GM23338 (cell line): ENCODE measurements around the gene SPATA13. TPM values are rescaled to one million over a fixed set of nuclear protein-coding genes. Genes with fewer than 3 reads are reported as not detected.

Source experiments
- ATAC-seq: fragments of 200-7000 bp; cut with Tn5 transposase; 3 replicates; pipeline ENCODE4 v1.9.1; 2020
- DNase-seq: peaks from one replicate; pipeline ENCODE4 v3.0.0-alpha.2; 2015; ENCODE audit warnings: low spot score
- H2AFZ ChIP-seq: fragments of 200-600 bp; sonication (generic); 2 replicates; pipeline ENCODE4 v1.8.0; 2016; ENCODE audit warnings: antibody characterized with exemption, mild to moderate bottlenecking, moderate library complexity
- H3F3A ChIP-seq: fragments of 200-600 bp; sonication (generic); replicated peaks from 2 replicates; pipeline ENCODE4 v1.8.0; 2017; ENCODE audit warnings: antibody characterized with exemption, mixed run types, low read depth
- H3K27ac ChIP-seq: fragments of 200-600 bp; sonication (generic); 2 replicates; pipeline ENCODE4 v1.6.1; 2016; ENCODE audit warnings: low read depth
- H3K27me3 ChIP-seq: fragments of 200-600 bp; sonication (generic); 2 replicates; pipeline ENCODE4 v1.8.0; 2016; ENCODE audit warnings: mild to moderate bottlenecking, mixed run types, moderate library complexity; ENCODE audit not compliant: insufficient read depth
- H3K36me3 ChIP-seq: fragments of 200-600 bp; sonication (generic); 2 replicates; pipeline ENCODE4 v1.8.0; 2016; ENCODE audit warnings: mild to moderate bottlenecking; ENCODE audit not compliant: insufficient read depth
- H3K4me1 ChIP-seq: fragments of 200-600 bp; sonication (generic); 2 replicates; pipeline ENCODE4 v1.8.0; 2016; ENCODE audit warnings: mild to moderate bottlenecking, moderate library complexity; ENCODE audit not compliant: insufficient read depth
- H3K4me2 ChIP-seq: fragments of 200-600 bp; sonication (generic); 2 replicates; pipeline ENCODE4 v1.7.1; 2017; ENCODE audit warnings: mixed run types
- H3K4me3 ChIP-seq: fragments of 200-600 bp; sonication (generic); 2 replicates; pipeline ENCODE4 v1.6.1; 2016; ENCODE audit warnings: mixed run types
- H3K79me2 ChIP-seq: fragments of 200-600 bp; sonication (generic); replicated peaks from 2 replicates; pipeline ENCODE4 v1.8.0; 2017; ENCODE audit warnings: mild to moderate bottlenecking; ENCODE audit not compliant: insufficient read depth
- H3K9me2 ChIP-seq: fragments of 200-600 bp; sonication (generic); 2 replicates; pipeline ENCODE4 v1.8.0; 2017; ENCODE audit not compliant: insufficient read depth
- H4K20me1 ChIP-seq: fragments of 200-600 bp; sonication (generic); replicated peaks from 2 replicates; pipeline ENCODE4 v1.8.0; 2017; ENCODE audit warnings: mild to moderate bottlenecking; ENCODE audit not compliant: insufficient read depth
- H3K27ac Mint-ChIP-seq: 2 replicates; pipeline ENCODE4 v1.8.0; 2020; ENCODE audit warnings: inconsistent platforms, mild to moderate bottlenecking, moderate library complexity, mixed read lengths
- H3K27me3 Mint-ChIP-seq: 3 replicates; pipeline ENCODE4 v1.8.0; 2022; ENCODE audit warnings: low read depth, mild to moderate bottlenecking, moderate library complexity, mixed read lengths, inconsistent platforms; ENCODE audit not compliant: insufficient read depth, poor library complexity
- H3K36me3 Mint-ChIP-seq: 3 replicates; pipeline ENCODE4 v1.8.0; 2021; ENCODE audit warnings: low read depth, mild to moderate bottlenecking, inconsistent platforms, moderate library complexity, mixed read lengths
- H3K4me1 Mint-ChIP-seq: 3 replicates; pipeline ENCODE4 v1.8.0; 2020; ENCODE audit warnings: mild to moderate bottlenecking, inconsistent platforms, mixed read lengths
- H3K4me3 Mint-ChIP-seq: 3 replicates; pipeline ENCODE4 v1.8.0; 2021; ENCODE audit warnings: moderate library complexity, mild to moderate bottlenecking, inconsistent platforms, mixed read lengths
- H3K9me3 Mint-ChIP-seq: 3 replicates; pipeline ENCODE4 v1.8.0; 2020; ENCODE audit warnings: moderate library complexity, mild to moderate bottlenecking, inconsistent platforms, mixed read lengths
- CREB1 ChIP-seq: fragments of 250-450 bp; sonication (Bioruptor Pico); IDR thresholded peaks from 2 replicates; pipeline ENCODE4 v1.5.0; 2020; ENCODE audit warnings: low read depth, mild to moderate bottlenecking, moderate library complexity
- EZH2 ChIP-seq: fragments of 200-600 bp; sonication (generic); IDR thresholded peaks from one replicate; pipeline ENCODE4 v1.8.0; 2017; ENCODE audit warnings: antibody characterized with exemption, mild to moderate bottlenecking, low read depth; ENCODE audit not compliant: unreplicated experiment
- EZH2phosphoT487 ChIP-seq: fragments of 200-600 bp; sonication (generic); IDR thresholded peaks from one replicate; pipeline ENCODE4 v1.8.1; 2018; ENCODE audit warnings: antibody characterized with exemption; ENCODE audit not compliant: unreplicated experiment
- JUNB ChIP-seq: IDR thresholded peaks from one replicate; pipeline ENCODE4 v1.6.1; 2016; ENCODE audit warnings: antibody characterized with exemption; ENCODE audit not compliant: unreplicated experiment
- NANOG ChIP-seq: IDR thresholded peaks from 2 replicates; pipeline ENCODE4 v1.6.1; 2016; ENCODE audit warnings: antibody characterized with exemption, borderline replicate concordance
- POLR2AphosphoS5 ChIP-seq: IDR thresholded peaks from 2 replicates; pipeline ENCODE4 v1.6.1; 2016; ENCODE audit warnings: antibody characterized with exemption, low read depth
- STAT1 ChIP-seq: IDR thresholded peaks from one replicate; pipeline ENCODE4 v1.6.1; 2016; ENCODE audit warnings: antibody characterized with exemption; ENCODE audit not compliant: unreplicated experiment
- ZNF114 ChIP-seq: fragments of 250-450 bp; sonication (Bioruptor Pico); IDR thresholded peaks from 2 replicates; pipeline ENCODE4 v1.5.0; 2020; ENCODE audit warnings: mild to moderate bottlenecking, moderate library complexity
- ZNF331 ChIP-seq: fragments of 250-450 bp; sonication (Bioruptor Pico); IDR thresholded peaks from 2 replicates; pipeline ENCODE4 v1.5.0; 2020; ENCODE audit warnings: low read depth, mild to moderate bottlenecking, moderate library complexity
- polyA plus RNA-seq: library from polyadenylated mRNA; unstranded; fragments of >200 nt; fragmentation: Nextera tagmentation; extraction: Ambion mirVana; gene quantifications from 2 replicates; pipeline ENCODE4 v1.2.1, GENCODE V29; 2016
- total RNA-seq: library from RNA; depleted of rRNA; stranded (reverse); fragments of >200 nt; shearing (Covaris generic); gene quantifications from 2 replicates; pipeline ENCODE4 v1.2.3, GENCODE V29; 2014
- TF ChIP-seq, protein P1 (sequence below), 2 experiments: fragments of 200-600 bp in 1 of 2; sonication (generic) in 1 of 2; conservative IDR thresholded peaks; 2 replicates each; pipeline versions ENCODE4 v1.5.1 to v1.6.1; 2016 to 2017; ENCODE audit warnings: antibody characterized with exemption in 2 of 2, low read depth in 2 of 2, mild to moderate bottlenecking in 2 of 2, moderate library complexity in 1 of 2
- TF ChIP-seq, protein P2 (sequence below): fragments of 250-450 bp; sonication (Bioruptor Pico); IDR thresholded peaks from 2 replicates; pipeline ENCODE4 v1.5.0; 2020; ENCODE audit warnings: mild to moderate bottlenecking, moderate library complexity

SPATA13 gene
- total and polyA plus RNA-seq, 2 experiments from 2014 or later = 11.9 to 45.7 TPM

- no peak for DNase-seq
Measured at GRCh38 chr13:24280720-24281119, 120.2 kb downstream of the SPATA13 start.

GRCh38 chr13:24281188-24282008 is 120.9 kb downstream of the SPATA13 start:
- no peak overlapping the region for H2AFZ ChIP-seq
- no peaks in the 10 kb centered on the region for H3K9me2 ChIP-seq
- DNase-seq = no peak
- peaks cover 2% of the 10 kb centered on the region for H3K27me3 Mint-ChIP-seq
- H3K4me1 Mint-ChIP-seq = no peaks in the 10 kb centered on the region; the same call in 2 of the 3 replicates
- H3K27ac Mint-ChIP-seq = peak overlapping the region; percentile 59; the same call in 1 of the 2 replicates
- H3K9me3 Mint-ChIP-seq = no peaks in the 10 kb centered on the region
- H3K4me2 ChIP-seq = no peak overlapping the region
- H3K27ac ChIP-seq = no peak overlapping the region
- no peaks in the 10 kb centered on the region for H3K36me3 ChIP-seq
- no peaks in the 10 kb centered on the region for H4K20me1 ChIP-seq
- no peaks in the 10 kb centered on the region for H3K27me3 ChIP-seq
- H3K4me1 ChIP-seq = no peaks in the 10 kb centered on the region
- peaks cover 12% of the 10 kb centered on the region; the same call in 1 of the 3 replicates for H3K36me3 Mint-ChIP-seq
- H3K79me2 ChIP-seq = no peaks in the 10 kb centered on the region
- no peaks in the 10 kb centered on the region for H3F3A ChIP-seq
- H3K4me3 Mint-ChIP-seq = no peak overlapping the region
- no peak for ATAC-seq
- no peak overlapping the region for H3K4me3 ChIP-seq
- no peak for TF ChIP-seq POLR2AphosphoS5
- TF ChIP-seq JUNB = no peak
- TF ChIP-seq, protein P1, sequence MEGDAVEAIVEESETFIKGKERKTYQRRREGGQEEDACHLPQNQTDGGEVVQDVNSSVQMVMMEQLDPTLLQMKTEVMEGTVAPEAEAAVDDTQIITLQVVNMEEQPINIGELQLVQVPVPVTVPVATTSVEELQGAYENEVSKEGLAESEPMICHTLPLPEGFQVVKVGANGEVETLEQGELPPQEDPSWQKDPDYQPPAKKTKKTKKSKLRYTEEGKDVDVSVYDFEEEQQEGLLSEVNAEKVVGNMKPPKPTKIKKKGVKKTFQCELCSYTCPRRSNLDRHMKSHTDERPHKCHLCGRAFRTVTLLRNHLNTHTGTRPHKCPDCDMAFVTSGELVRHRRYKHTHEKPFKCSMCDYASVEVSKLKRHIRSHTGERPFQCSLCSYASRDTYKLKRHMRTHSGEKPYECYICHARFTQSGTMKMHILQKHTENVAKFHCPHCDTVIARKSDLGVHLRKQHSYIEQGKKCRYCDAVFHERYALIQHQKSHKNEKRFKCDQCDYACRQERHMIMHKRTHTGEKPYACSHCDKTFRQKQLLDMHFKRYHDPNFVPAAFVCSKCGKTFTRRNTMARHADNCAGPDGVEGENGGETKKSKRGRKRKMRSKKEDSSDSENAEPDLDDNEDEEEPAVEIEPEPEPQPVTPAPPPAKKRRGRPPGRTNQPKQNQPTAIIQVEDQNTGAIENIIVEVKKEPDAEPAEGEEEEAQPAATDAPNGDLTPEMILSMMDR (conservative IDR thresholded peaks at IDR 0.05; ENCODE audit: low read depth in 2 of 2) = no peak
- TF ChIP-seq, protein P2, sequence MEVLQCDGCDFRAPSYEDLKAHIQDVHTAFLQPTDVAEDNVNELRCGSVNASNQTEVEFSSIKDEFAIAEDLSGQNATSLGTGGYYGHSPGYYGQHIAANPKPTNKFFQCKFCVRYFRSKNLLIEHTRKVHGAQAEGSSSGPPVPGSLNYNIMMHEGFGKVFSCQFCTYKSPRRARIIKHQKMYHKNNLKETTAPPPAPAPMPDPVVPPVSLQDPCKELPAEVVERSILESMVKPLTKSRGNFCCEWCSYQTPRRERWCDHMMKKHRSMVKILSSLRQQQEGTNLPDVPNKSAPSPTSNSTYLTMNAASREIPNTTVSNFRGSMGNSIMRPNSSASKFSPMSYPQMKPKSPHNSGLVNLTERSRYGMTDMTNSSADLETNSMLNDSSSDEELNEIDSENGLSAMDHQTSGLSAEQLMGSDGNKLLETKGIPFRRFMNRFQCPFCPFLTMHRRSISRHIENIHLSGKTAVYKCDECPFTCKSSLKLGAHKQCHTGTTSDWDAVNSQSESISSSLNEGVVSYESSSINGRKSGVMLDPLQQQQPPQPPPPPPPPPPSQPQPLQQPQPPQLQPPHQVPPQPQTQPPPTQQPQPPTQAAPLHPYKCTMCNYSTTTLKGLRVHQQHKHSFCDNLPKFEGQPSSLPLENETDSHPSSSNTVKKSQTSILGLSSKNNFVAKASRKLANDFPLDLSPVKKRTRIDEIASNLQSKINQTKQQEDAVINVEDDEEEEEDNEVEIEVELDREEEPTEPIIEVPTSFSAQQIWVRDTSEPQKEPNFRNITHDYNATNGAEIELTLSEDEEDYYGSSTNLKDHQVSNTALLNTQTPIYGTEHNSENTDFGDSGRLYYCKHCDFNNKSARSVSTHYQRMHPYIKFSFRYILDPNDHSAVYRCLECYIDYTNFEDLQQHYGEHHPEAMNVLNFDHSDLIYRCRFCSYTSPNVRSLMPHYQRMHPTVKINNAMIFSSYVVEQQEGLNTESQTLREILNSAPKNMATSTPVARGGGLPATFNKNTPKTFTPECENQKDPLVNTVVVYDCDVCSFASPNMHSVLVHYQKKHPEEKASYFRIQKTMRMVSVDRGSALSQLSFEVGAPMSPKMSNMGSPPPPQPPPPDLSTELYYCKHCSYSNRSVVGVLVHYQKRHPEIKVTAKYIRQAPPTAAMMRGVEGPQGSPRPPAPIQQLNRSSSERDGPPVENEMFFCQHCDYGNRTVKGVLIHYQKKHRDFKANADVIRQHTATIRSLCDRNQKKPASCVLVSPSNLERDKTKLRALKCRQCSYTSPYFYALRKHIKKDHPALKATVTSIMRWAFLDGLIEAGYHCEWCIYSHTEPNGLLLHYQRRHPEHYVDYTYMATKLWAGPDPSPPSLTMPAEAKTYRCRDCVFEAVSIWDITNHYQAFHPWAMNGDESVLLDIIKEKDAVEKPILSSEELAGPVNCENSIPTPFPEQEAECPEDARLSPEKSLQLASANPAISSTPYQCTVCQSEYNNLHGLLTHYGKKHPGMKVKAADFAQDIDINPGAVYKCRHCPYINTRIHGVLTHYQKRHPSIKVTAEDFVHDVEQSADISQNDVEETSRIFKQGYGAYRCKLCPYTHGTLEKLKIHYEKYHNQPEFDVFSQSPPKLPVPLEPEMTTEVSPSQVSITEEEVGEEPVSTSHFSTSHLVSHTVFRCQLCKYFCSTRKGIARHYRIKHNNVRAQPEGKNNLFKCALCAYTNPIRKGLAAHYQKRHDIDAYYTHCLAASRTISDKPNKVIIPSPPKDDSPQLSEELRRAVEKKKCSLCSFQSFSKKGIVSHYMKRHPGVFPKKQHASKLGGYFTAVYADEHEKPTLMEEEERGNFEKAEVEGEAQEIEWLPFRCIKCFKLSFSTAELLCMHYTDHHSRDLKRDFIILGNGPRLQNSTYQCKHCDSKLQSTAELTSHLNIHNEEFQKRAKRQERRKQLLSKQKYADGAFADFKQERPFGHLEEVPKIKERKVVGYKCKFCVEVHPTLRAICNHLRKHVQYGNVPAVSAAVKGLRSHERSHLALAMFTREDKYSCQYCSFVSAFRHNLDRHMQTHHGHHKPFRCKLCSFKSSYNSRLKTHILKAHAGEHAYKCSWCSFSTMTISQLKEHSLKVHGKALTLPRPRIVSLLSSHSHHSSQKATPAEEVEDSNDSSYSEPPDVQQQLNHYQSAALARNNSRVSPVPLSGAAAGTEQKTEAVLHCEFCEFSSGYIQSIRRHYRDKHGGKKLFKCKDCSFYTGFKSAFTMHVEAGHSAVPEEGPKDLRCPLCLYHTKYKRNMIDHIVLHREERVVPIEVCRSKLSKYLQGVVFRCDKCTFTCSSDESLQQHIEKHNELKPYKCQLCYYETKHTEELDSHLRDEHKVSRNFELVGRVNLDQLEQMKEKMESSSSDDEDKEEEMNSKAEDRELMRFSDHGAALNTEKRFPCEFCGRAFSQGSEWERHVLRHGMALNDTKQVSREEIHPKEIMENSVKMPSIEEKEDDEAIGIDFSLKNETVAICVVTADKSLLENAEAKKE (CRISPR knock-in tag) = no peak
- TF ChIP-seq ZNF331 (CRISPR knock-in tag) = no peak
- no peak for TF ChIP-seq ZNF114 (CRISPR knock-in tag)
- TF ChIP-seq EZH2phosphoT487 = no peak

More at GRCh38 chr13:24280720-24281119, 120.2 kb downstream of the SPATA13 start:
- Mint-ChIP-seq H3K4me1 (no peaks in the 10 kb centered on the region; the same call in 2 of the 3 replicates), H3K4me3 (no peak overlapping the region), H3K27ac (peak overlapping the region; percentile 61), H3K36me3 (0 out of 3 replicates have a peak, but pooled peaks cover 6% of the 10 kb centered on the region), H3K9me3 (no peaks in the 10 kb centered on the region), H3K27me3 (peaks cover 2% of the 10 kb centered on the region)
- Histone ChIP-seq H3K36me3 (no peaks in the 10 kb centered on the region), H3K4me3 (no peak overlapping the region), H3F3A (no peaks in the 10 kb centered on the region), H3K4me2 (no peak overlapping the region), H3K27ac (no peak overlapping the region), H3K4me1 (no peaks in the 10 kb centered on the region), H2AFZ (no peak overlapping the region), H3K79me2 (no peaks in the 10 kb centered on the region), H4K20me1 (no peaks in the 10 kb centered on the region), H3K9me2 (no peaks in the 10 kb centered on the region), H3K27me3 (no peaks in the 10 kb centered on the region)
- no peak for TF ChIP-seq STAT1
- no peak for TF ChIP-seq EZH2
- no peak for TF ChIP-seq NANOG
- TF ChIP-seq CREB1 (CRISPR knock-in tag) = no peak
- TF ChIP-seq, protein P1 (conservative IDR thresholded peaks at IDR 0.05; ENCODE audit: low read depth in 2 of 2) = no peak
- ATAC-seq = no peak
